T follicular helper cell (primary cell): ENCODE results near the gene C2CD2.
A peak's percentile ranks its signal among the peaks of the same experiment; 100 is the strongest.

ENCODE experiments used
- DNase-seq: peaks from one replicate; pipeline ENCODE4 v3.0.0-alpha.2; 2020; ENCODE audit warnings: low read depth

C2CD2 gene

DNA sequence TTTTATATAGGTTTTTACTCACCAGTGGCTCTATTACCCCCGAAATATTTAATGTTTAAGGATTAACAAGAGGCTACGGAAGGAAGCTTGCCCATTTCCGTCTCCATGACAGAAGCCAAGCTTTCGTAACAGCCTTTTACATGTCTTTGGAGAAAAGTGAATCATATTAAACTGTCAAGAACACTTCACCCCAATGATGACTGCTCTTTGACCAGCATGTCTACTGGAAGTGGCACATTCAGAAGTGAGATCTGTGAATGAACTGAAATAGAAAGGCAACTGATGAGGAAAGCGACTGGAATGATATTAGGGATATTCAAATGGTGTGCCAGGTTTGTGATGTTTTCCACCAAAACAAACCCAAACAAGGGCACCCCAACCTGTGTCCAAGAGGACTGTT lies 66.2 kb downstream of the C2CD2 start:
- DNase-seq: no peak

DNA sequence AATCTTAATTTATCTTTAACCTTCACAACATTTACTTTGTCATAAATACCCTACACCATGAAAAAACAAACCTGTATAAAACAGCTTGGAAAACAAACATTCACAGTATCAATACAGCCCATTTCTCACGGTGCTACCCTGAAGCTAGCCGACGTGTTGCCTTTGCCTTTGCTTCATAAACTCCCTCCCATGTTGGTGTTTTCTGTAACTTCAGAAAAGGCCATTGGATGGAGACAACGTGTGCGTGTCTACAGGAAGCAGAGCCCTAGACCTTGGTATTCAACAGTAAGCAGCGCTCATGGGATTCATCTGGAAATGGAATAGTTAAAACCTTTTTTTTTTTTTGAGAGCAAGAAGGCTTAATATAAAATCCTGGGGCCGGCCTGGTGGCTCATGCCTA lies 67.5 kb downstream of the C2CD2 start:
- DNase-seq: no peak

DNA sequence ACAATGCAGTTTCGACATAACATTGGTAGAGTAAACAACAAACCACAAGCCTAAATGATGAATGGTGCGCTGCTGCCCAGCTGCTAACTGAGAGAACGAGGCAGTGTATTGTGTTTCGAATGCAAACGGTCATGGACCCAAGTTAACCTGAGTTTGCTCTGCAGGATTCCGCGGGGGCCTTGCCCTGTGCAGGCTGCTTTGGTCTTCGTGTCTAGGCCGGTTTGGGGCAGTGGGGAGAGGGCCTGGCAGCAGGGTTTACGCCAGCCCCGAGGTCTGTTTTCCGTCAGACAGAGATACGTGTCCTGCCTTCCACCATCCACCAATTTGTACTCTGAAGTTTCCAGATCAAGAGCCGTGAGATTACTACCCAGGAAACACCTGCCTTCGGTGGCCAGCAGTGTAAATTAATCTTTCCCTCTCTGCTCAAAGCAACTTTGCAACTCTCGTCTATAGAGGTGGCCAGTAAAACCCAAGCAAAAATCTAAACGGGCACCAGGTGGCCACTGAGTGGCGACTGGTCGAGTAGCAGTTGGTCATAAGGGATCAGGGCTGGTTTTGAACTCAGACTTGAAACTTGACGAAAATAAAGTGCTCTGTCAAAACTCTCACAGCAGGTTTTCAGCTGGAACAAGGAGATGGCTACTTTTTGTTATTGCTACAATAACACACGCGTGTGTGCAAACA lies 68.3 kb downstream of the C2CD2 start:
- DNase-seq: no peak

DNA sequence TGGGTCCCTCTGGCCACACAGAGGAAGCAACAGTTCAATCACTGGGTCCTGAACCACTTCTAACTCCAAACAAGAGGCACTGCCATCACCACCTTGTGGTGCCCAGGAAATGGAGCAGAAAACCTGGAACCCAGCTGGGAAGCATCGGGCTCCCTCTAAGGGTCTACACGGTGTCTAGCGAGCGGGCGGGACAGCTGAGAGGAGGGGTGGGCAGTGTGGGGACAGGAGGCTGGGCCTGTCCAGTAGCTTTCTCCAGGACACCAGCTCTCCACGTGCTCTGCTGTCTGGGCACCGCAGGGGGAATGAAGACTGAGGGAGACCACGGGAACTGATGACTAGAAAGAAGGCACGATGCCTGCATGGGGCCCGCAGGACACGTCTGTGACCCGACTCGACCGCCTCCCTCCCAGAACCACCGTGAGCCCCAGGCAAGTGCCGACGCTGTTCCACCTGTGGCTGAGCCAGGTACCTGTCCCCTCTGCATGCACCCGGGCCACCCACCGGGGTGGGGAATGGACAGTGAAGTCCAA lies 69.3 kb downstream of the C2CD2 start:
- no peak for DNase-seq

DNA sequence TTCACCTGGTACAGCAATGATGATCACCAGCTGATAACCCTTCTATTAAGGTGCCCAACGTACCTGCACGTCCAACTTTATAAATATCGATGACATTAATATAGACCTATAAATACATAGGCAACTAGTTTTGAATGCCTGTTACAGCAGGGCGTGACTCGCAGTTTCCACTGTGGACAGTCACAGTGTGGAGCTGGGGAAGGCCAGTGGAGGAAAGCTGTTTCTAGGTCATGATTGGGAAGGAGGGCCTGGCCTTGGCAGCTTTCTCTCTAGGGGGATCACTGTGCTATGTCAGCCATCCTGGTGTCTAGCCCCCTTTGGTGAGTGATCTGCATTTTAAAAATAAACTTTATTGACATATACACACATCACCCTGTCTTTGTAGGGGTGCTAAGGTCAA lies 70.2 kb downstream of the C2CD2 start:
- DNase-seq: no peak

DNA sequence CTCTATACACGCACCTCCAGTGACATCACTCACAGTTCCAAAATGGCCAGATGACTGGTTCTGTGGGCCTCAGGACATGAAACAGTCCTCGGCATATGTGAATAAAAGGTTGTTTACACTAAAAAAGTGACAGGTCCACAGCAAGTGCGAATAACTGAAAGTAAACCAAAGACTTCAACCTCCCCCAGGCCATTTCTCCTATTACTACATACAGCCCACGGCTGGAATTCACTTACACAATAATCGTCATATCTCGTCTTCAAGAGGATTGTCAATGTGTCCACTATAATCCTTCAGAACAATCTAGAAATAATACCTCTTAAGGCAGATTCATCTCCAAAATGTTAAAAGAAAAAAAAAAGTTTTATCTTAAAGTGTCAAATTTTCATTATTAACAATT lies 72.8 kb downstream of the C2CD2 start:
- no peak for DNase-seq

DNA sequence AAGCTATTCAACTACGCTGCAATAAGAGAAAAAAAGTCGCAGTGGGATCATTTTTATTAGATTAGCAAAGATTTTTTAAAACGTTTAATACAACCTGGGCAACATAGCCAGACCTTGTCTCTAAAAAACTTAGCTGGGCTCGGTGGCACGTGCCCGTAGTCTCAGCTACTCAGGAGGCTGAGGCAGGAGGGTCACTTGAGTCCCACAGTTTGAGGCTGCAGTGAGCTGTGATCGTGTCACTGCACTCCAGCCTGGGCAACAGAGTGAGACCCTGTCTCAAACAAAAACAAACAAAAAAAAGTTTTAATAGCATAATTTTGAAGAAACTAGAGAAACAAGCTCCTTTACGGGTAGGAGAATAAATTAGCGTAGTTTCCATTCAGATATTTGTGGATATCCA lies 73.7 kb downstream of the C2CD2 start:
- no peak for DNase-seq

DNA sequence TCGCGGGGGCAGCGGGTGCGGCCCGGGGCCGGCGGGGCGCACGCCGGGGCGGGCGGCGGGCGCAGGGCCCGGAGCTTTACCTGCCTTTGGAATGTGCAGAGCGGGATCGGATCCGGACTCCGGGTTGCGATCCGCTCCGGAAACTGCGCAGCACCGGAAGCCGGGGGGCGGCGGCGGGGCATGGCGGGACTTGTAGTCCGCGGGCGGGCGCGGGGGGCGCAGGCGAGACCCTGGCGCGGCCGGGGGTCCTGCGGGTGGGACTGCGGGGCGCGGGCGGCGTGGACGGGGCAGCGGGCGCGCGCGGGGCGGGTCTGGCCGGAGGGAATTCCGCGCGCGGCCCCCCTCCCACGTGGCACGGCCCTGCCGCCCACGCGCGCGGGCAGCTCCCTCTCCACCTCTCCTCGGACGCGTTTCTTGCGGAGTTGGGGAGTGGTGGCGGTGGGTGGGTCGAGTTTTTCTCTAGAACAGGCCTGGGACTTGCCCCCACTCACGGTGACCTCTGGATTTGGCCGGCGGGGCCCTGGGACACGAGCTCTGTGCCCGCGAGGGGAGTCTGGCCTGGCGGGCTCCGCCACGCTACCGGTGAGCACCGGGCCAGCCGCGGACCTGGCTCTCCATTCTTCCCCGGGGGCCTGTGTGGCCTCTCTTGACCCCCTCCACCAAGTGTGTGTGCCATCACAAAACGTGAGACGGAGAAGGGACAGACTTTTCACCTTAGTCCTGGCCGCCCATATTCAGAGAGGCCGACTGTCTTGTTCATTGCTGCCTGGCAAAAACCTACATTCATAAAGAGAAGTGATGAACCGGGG lies 74.4 kb downstream of the C2CD2 start, which contains the start of gene PRDM15:
TSS of gene PRDM15 (minus strand) at position 155 of the 809 bp plus-strand sequence. CDS start 18,981 bp downstream, outside the sequence.
- peak; percentile 69 for DNase-seq

DNA sequence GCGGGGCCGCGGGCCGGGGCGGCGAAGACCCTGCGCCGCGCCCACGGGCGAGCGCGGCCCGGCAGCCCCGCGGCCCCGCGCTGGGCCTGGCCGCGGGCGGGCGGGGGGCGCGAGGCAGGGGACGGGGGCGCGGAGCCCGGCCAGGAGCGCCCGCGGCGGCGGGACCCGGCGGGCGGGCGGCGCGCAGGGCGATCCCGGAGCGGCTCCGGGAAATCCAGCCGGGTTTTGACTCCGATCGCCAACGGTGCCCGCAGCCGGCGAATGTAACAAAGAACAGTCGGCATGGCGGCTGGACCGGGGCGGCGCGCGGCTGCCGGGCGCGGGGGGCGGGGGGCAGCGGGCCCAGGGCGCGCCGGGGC lies 75.0 kb downstream of the C2CD2 start:
- DNase-seq: peak; percentile 73

DNA sequence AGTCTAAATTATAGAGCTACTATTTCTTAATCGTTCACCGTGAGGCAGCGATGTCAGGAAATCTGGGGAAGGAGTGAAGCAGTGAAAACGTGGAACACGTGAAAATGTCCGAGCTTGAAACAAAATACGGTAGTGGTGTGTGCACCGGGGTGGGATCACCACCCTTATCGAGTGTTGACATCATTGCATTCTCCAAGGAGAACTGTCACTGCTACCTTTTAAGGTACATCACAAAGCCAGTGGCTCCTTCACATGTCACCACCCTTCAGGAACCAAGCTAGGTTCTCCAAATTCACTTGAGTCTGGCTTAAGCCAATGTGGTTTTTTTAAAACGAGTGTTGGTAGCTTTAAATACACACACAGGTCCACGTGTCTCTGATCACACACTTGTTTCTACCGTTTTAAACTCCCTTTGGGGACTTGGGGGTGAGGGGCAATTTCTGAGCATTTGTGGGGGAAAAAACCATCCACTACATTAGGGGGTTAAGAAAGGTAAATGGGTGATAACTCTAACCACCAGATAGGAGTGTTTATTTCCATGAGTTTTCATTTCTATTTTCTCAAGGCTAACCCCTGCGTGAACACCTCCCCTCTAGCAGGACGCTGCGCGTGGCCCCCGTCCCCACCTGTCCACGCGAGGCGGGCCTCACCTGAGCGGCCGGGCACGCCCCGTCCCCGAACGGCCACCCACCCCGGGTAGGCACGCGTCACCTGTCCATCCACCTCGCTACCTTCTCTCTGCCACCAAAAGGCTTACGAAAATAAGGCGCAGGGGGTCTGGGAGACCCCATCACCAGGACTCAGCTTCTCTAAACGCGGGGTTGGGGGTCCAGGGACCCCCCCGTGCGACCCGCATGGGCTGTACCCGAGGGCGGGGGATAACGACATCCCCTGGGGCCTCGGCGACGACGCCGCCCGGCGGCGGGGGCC lies 75.7 kb downstream of the C2CD2 start:
- DNase-seq: no peak

DNA sequence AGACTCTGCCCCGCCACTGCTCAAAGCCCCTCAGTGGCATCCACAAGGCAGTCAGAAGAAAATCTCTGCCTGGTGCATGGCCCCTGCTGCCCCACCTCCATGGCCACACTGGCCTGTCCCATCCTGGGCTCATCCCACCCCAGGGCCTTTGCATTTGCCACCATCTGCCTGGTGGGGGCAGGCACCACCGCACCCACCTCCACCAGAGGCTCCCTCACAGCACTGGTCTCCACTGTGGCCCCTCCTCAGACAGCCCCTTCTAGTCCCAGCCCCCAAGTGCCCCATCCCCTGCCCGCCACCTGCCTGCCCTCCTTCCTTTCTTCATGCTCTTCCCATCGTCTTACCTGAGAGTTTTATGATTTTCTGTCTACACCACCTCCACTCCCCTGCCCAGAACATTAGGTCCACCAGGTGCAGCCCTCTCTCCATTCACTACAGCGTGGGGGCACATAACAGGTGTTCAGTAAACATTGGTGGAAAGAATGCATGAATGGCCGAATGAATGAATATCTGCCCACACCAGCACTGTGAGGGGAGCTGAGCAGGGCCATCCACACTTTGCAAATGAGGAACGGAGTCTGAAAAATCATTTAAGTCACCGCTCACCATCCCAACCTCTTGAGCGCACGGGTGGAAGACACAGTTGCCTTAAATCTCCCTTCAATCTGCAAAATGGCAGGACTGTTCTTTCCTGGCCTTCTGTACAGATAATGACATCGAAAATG lies 76.7 kb downstream of the C2CD2 start:
- no peak for DNase-seq

DNA sequence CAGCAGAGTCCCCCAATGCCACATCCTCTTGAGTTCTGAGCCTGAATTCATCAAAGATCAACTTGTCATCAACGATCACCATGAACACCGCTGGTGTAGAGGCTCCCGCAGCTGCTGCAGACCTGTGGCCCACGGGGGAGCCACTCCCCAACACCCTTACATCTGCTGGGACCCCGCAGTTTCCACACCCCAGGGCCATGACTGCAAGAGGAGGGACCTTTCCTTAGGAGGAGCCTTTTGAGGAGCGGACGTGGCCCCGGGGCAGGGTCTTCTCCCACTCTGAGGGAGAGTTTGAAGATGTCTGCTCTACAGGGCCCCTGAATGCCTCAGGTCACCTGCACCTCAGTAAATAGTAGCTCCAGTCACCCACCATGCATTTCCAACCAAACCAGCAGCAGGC lies 77.4 kb downstream of the C2CD2 start:
- DNase-seq: no peak

DNA sequence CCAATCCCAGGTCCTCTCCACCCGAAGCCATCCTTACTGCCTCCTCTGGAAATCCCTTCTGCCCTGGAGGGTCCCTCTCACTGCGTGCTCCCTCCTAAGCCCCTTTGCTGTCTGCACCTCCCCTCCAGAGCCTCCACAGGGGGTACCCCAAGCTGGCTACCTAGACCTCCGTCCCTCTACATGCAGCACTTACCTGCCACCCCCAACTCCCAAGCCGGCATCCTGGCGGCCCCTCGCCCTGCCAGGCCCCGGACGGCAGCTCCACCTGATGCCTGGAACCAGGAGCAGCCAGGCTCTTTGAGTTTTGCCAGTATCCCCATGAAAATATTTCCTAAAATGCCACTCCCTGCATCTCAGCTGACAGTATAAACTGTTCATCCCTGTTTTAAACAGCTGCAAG lies 78.7 kb downstream of the C2CD2 start:
- DNase-seq: no peak

DNA sequence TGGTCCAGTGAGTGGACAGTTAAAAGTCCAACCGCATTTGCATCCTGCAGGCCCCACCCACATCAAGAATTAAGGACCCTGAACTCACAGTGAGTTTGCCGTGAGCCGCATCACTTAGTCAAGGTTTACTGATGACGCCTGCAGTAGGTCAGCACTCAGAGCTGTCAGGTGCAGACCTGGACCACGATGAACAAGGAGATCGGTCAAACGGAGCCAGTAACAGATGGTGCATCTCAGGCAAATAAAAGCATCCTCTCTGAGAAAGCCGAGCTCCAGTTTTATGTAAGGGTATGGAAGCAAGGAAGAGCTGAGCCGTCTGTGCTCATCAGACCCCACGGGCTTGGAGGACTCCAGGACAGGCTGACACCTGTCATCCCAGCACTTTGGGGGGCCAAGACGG lies 79.2 kb downstream of the C2CD2 start:
- no peak for DNase-seq

DNA sequence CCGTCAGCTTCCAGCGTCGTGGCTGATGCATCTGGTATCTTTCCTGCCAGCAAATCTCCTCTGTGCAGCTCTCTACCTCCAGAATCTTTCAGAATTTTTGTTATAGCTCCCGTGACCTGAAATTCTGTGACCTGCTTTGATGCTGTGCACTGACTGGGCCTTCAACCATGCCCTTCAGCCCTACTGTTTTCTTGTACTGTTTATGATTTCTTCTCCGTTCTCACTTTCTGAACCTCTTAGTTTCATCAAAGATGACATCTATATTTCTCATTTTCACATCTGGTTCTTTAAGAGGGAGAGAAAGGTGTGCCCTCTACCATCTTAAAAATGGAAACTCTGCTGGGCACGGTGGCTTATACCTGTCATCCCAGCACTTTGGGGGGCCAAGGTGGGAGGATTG lies 80.4 kb downstream of the C2CD2 start:
- no peak for DNase-seq

DNA sequence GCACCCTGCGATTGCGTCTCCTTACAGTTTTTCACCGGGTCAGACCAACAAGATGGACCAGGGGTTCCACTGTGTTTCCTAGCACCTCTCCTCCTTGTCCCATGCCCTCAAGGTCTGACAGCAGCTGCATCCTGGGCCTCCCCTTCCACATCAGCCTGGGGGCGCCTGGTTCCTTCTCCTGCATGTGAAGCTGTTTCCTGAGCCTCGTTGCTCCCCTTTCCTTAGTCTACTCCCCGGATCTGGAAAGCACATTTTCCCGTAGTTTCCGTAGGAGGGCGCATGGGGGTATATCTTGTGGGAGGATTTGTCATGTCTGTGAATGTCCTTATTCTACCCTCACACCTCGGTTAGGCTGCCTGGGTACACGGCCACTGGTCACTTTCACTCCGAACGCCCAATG lies 80.8 kb downstream of the C2CD2 start:
- DNase-seq: no peak

DNA sequence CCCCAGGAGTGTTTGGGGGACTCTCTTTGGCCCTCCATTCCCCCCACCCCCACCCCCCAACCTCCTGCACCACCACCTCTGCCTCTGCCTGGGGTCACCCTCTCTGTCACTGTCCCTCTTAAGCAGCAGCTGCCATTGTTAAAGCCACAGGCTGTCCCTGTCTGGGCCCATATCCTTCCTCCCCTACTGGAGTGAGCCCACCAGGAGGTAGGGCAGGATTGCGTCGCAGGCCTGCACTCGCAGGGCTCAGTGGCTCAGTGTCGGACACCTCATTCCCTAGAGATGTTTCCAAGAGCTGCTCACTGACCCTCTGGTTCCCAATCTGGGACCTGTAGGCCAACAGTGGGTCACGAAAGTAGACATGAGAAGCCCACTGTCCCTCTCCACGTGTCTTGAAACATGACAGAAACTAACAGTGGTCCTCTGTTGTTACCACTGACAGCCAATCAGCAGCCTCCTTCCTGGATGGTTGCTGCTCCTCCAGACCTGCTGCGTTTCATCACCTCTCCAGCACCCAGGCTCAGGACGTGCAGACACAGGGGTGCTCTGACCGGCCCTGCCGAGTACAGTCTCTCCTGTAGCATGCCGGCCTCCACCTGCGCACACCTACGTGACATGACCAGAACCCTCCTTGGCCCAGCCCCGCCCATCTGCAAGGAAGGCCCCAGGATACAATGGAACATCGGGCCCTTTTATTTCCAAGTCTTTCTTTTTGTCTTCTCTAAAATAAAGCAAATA lies 82.4 kb downstream of the C2CD2 start:
- no peak for DNase-seq

DNA sequence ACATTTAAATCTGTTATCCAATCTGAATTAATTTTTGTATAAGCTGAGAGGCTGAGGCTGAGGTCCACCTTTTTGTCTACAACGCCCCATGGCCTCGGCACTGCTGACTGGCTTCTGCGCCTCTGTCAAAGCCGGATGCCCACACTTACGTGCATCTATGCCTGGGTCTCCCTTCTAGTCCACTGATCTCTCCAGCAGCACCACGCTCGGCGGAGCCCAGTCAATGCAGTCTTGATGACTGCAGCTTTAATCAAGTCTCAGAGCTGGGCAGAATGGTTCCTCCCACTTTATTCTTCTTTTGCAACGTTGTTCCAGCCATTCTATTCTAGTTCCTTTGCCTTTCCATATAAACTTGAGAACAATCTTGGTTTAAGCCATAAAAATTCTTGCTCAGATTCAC lies 84.0 kb downstream of the C2CD2 start:
- no peak for DNase-seq

DNA sequence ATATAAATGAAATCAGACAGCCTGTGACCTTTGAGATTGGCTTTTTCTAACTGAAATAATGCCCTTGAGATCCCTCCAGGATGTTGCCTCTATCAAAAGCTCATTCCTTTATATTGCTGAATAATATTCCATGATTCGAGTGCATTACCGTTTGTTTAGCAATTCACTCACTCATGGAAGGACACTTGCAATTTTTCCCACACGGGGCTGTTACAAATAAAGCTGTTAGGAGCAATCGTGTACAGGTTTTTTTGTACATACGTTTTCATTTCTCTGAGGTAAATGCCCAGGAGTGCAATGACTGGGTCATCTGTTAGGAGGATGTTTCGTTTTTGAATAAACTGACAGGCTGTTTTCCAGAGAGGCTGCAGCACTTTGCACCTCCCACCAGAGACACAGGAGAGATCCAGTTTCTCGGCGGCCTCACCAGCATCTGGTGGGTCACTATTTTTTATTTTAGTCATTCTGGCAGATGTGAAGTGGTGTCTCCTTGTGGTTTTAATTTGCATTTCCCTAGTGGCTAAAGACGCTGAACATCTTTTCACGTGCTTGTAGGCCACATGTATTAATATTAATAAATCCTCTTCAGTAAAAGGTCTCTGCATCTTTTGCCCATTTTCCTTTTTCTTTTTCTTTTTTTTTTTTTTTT lies 85.6 kb downstream of the C2CD2 start:
- DNase-seq: no peak

DNA sequence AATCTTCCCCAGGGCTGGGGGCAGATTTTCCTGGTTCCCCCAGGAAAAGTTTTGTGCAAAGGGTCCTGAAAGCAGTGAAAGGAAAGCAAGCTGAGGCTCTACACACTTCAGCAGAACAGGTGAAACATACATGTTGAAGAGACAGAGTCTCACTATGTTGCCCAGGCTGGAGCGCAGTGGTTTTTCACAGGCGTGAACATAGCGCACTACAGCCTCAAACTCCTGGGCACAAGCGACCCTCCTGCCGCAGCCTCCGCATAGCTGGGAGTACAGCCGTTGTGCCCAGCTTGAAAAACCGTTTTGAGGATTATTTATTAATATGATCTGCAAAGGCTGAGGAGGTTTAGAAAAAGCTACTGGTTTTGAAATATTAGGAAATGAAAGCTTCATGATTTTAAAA lies 86.5 kb downstream of the C2CD2 start:
- no peak for DNase-seq
